Dedifferentiated amniotic fluid mesenchymal stem cell (primary cell): Measurements from ENCODE around the gene CLHC1.
"Not testable (repeated sequence)": the region's sequence is repeated elsewhere in the genome, so short reads cannot be mapped to it uniquely, and the experiment has no call there.

Experiments used
- DNase-seq: peaks from one replicate; pipeline ENCODE4 v3.0.0-alpha.2; 2016; ENCODE audit errors: extremely low spot score

CLHC1 gene

GRCh38 chr2:55152475-55153412 lies 79.3 kb downstream of the CLHC1 start:
- DNase-seq = no peak

GRCh38 chr2:55151733-55152433 lies 80.2 kb downstream of the CLHC1 start:
- no peak for DNase-seq

GRCh38 chr2:55150834-55151233 lies 81.3 kb downstream of the CLHC1 start:
- no peak for DNase-seq

GRCh38 chr2:55148269-55148668 lies 83.8 kb downstream of the CLHC1 start:
- no peak for DNase-seq

GRCh38 chr2:55147531-55147930 lies 84.6 kb downstream of the CLHC1 start:
- DNase-seq = no peak

- no peak for DNase-seq
These were observed 85.1 kb downstream of the CLHC1 start for GRCh38 chr2:55147041-55147440.

GRCh38 chr2:55146263-55146662 lies 85.8 kb downstream of the CLHC1 start:
- DNase-seq = no peak

GRCh38 chr2:55144922-55145820 lies 86.9 kb downstream of the CLHC1 start:
- no peak for DNase-seq

GRCh38 chr2:55143706-55144105 lies 88.4 kb downstream of the CLHC1 start:
- DNase-seq = not testable (repeated sequence)

- no peak for DNase-seq
These were observed 89.6 kb downstream of the CLHC1 start for GRCh38 chr2:55142518-55142917.

GRCh38 chr2:55141572-55142413 lies 90.3 kb downstream of the CLHC1 start:
- DNase-seq = no peak

GRCh38 chr2:55140316-55141219 lies 91.5 kb downstream of the CLHC1 start:
- DNase-seq = no peak

GRCh38 chr2:55139305-55139704 lies 92.8 kb downstream of the CLHC1 start:
- DNase-seq = no peak

- DNase-seq = no peak
These were observed 93.2 kb downstream of the CLHC1 start for GRCh38 chr2:55138882-55139229.

GRCh38 chr2:55138014-55138881 lies 93.8 kb downstream of the CLHC1 start:
- DNase-seq = no peak

GRCh38 chr2:55137024-55137958 lies 94.8 kb downstream of the CLHC1 start:
- no peak for DNase-seq

- DNase-seq = no peak
These were observed 96.0 kb downstream of the CLHC1 start for GRCh38 chr2:55136138-55136541.

GRCh38 chr2:55135491-55135890 lies 96.6 kb downstream of the CLHC1 start:
- no peak for DNase-seq
